ENCODE results near the gene DPYD. TPM values are rescaled to one million over a fixed set of nuclear protein-coding genes. Genes with fewer than 3 reads are reported as not detected.

DPYD gene
- 20.2 and 25.5 TPM in 2 replicates for total RNA-seq

GRCh38 chr1:97920832-97921571, at the start of gene DPYD:
Gene DPYD (minus strand): TSS chr1:97921034. CDS start chr1:97920922, 112 bp downstream.

